Amniotic epithelial cell (primary cell): ENCODE data around the gene INPP5E.

ENCODE experiments used
- DNase-seq: peaks from one replicate; pipeline ENCODE4 v3.0.0-alpha.2; 2010; ENCODE audit warnings: low read depth

Gene INPP5E

GRCh38 chr9:136447173-136447778 is 7.6 kb upstream of the INPP5E start:
- no peak for DNase-seq

- no peak for DNase-seq
These were observed 6.2 kb upstream of the INPP5E start for GRCh38 chr9:136445799-136446198.

GRCh38 chr9:136444102-136444501 is 4.5 kb upstream of the INPP5E start:
- DNase-seq = no peak

- no peak for DNase-seq
These were observed 4.0 kb upstream of the INPP5E start for GRCh38 chr9:136443687-136444086.

- DNase-seq = no peak
These were observed 3.4 kb upstream of the INPP5E start for GRCh38 chr9:136443087-136443486.

GRCh38 chr9:136442265-136442664 is 2.6 kb upstream of the INPP5E start:
- DNase-seq = no peak

DNA sequence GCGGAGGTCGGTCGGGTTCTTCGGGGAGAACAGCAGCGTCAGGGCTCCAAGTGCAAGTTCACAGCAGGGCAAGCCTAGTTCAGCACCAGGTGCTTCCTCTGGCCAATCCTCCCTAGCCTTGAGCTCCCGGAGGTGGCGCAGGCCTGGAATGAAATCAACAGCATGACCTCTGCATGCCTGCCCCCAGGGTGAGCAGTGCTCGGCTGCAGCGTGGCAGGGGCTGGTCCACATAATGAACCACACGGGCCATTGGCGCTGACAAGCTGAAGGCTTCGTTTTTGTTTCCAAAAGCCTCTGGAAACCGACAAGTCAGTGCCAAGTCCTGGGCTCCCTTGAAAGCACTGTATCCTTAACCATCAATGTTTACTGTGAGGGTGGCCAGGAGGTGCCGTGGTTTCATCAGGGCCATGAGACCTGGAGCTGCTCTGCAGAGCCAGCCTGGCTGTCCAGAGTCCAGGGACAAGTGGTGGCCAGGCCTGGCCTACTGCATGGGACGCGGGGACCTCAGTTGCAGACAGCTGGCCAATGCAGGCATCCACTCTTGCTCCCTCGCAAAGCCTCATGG is 2.1 kb upstream of the INPP5E start:
- no peak for DNase-seq

DNA sequence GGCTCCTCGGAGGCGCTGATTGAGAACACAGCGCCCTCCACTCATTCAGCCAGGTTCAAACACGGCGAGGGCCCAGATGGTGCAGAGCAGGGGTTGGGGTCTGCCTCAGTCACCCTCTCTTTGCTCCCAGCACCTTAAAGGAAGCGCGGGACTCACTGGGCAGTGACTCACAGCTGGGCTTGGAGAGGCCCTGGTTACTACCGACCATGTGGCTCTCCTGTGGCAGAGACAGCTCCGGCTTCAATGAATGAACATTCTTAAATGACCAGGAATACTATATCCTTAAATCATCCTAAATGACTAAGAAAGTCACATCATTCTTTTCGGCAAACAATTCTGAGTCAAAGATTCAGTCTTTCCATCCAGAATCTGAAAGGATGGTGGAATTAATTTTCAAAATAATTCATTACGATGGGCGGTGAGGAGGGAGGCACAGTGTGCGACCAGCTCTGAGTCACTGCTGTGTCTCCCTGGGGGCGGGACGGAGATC is 1.6 kb upstream of the INPP5E start:
- DNase-seq = no peak

DNA sequence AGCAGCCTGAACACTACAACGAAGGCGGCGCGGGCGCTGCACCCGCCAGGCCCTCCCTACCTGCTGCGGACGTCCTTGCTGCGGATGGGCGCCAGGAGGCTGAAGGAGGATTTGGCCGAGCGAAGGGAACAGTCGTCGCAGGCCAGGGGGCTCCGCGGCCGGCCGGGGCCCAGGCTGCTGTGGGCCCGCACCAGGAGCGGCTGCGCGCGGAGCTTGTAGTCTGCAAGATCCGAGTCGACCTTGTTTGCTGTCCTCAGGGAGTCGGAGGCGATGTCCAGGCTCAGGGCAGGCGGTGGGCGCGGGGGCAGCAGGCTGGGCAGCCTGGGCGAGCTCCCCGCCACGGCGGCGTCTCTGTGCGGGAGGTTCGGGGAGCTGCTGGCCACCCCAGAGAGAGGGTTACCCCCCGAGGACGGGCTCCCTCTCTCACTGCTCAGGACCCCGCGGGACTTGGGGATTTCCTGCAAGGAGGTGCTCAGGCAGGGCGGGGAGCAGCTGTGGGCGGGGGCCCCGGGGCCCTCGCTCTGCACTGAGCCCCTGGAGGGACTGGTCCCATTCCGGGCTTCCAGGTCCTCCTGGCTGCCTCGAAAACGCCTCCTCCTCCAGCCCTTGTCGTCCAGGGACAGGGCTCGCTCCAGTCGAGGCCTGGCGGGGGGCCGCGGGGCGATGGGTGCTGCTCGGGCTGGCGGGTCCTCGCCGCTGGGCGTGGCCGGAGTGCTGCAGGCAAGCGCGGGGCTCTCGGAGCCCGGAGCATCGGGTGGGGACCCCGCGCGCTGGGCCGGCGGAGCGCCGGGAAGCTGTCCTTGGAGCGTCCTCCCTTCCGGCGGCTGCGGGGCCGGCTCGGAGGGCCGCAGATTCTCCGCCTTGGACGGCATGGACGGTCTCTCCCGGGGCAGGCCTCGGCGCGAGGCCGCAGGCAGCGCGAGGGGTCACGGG is 831 bp downstream of the INPP5E start:
- DNase-seq = no peak

GRCh38 chr9:136437839-136438547 is 1.7 kb downstream of the INPP5E start:
- peak; percentile 12 for DNase-seq

- DNase-seq = peak; percentile 27
These were observed 2.2 kb downstream of the INPP5E start for GRCh38 chr9:136437430-136437829.

DNA sequence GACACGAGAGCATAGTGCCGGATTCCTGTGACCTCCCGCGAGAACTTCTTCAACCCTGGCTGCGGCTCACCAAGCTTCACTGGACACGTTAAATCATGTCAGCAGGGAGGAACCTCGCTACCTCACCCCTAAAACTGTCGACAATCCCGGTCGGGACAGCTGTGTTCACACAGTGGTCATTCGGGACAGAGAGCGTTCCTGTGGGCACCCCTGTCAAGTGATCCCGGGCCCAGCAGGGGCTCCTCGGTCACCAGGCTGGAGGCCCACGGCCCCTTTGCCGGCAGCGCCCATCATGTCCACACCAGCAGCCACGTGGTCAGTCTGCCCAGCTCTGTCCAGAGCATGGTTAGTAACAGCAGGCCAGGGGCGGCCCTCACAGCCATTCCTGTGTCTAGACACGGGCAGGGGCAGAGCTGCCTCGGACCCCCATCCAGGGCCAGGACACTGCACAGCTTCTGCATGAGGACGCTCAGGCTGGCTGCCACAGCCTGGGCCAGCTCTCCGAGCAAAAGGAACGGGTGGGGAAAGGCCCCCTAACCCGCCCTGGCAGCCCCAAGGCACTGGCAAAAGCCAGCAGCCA is 3.5 kb downstream of the INPP5E start:
- DNase-seq = no peak

GRCh38 chr9:136434580-136435169 is 5.0 kb downstream of the INPP5E start:
- no peak for DNase-seq

DNA sequence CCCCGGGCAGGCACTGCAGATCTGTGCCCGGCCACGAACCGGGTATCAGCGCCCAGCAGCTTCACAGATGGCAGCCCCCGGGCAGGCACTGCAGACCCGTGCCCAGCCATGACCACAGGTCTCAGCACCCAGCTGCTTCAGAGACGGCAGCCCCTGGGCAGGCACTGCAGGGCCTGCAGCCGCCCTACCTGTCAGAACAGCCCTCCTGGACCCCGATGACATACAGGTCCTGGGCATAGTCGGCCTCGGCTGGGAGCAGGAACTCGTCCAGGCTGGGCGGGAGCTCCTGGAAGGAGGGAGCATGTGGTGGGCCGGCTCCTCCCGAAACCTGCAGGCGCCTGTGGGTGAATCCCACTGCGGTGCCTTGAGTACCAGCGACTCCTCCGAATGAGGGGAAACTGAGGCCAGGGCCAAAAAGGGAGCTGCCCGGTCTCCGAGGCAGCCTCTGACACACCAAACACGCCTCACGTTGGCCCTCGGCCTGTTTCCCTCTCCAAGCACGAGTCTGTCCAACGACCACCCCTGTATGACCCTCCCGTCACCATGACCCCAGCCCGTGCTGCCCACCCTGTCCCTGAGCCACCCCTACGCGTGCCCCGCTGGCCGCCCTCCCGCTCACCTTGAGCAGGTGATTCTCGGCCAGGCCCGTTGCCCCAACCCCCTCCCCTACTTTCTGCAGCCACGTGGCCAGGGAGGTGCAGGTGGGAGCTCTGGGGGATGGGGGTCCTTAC is 5.6 kb downstream of the INPP5E start:
- no peak for DNase-seq

DNA sequence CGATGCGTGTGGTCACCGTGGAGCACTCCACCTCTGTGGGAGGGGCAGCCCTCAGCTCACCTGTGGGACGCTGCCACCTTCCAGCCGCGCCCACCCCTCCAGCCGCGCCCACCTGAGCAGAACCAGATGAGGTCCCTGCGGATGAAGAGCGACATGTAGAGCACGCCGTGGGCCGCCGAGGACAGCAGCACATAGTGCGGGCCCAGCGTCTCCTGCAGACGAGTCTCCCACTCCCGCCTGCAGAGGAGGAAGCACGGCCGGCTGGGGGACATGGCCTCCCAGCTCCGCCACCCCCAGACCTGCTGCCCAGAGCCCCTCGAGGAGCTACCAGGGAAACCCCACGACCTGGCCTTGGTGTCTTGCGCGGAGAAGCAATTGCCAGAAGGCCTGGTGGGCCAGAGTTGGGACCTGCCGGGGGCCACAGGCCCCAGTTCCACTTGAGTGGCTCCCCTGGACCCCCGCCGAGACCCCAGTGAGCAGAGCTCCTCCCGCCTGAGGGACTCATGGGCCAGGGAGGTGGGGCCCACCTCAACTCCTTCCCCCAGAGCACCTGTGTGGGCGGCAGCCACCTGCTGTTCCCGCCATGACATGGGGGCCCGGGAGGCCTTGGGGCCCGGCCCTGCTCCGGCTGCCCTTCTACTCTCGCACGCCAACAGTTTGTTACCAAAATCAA is 6.5 kb downstream of the INPP5E start:
- DNase-seq = no peak

- no peak for DNase-seq
These were observed 7.1 kb downstream of the INPP5E start for GRCh38 chr9:136432591-136432990.

DNA sequence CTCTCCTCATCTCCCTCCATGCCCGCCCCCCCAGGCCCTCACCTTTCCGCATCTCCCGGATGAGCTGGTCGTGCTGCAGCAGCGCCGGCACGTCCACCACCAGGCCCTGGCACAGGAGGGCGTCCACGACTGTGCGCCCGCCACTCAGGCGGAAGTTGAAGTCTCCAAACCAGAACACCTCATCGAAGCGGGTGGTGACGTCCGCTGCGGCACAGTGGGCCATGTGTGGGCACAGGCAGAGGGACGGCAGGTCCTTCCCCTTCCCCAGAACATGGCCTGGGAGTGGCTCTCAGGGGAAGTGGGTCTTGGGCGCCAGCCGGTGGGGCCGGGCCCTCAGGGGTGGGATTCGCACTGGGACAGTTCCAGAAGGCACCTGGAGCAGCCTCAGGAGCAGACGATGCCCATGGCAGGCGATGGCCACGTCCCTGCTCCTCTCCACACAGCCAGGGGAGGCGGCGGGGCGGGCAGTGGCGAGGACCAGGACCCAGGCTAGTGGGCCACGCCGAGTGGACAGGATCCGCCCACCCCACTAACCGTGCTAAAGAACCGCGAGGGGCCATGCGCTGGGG is 7.8 kb downstream of the INPP5E start:
- no peak for DNase-seq

GRCh38 chr9:136430588-136431234 is 8.9 kb downstream of the INPP5E start:
- no peak for DNase-seq

DNA sequence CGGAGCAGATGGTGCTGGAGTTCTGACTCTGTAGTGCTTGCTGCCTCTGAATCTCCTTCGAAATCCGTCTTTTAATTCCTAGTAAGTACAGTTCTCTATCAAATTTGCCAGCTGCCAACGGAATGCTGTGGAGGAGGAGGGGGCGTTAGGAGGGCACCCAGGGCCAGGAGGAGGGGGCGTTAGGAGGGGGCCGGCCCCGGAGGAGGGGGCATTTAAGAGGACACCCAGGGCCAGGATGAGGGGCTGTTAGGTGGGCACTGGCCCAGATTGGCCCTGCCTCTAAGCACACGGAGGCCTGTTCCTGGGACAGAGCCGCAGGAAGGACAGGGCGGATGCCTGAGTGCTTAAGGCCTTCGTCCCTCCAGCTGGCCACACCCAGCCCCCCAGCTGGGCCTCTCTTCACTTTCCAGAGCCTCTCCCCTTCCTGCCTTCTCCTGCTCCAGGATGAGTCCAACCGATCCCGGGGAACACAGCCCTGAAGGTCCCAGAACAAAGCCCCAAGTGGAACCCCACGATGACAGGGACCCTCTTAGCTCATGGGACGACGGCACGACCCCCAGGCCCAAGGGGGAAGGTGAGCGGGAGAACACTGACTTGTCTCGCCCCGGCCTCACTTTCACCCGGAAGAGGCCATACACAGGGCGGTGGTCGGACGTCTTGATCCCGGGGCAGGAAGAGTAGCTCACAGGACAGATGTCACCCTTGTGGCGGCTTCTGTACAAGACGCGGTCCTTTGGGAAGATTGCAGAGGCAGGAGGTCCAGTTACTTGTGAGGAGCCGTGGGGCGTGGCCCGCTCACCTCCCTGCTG is 9.8 kb downstream of the INPP5E start:
- DNase-seq = no peak
